GM12878 (cell line): ENCODE results near the gene NUDT3. TPM values are rescaled to one million over a fixed set of nuclear protein-coding genes. Genes with fewer than 3 reads are reported as not detected.
A peak's percentile ranks its signal among the peaks of the same experiment; 100 is the strongest.

Experiments used
- ATAC-seq: fragments of 200-7000 bp; cut with Tn5 transposase; 3 replicates; pipeline ENCODE4 v1.9.1; 2020; ENCODE audit warnings: mild to moderate bottlenecking, moderate library complexity
- BruUV-seq: library from RNA; stranded (reverse); fragments of 400-500 nt; replicated peaks from 2 replicates; lab custom pipeline; 2021; lab: Mats Ljungman, UMichigan
- CTCF ChIA-PET: fragments of 300-600 bp; sonication (Branson Sonifier 250); formaldehyde crosslinking; extraction: SDS; loops from one replicate; lab custom pipeline; 2021; ENCODE audit warnings: inconsistent platforms; lab: Yijun Ruan, JAX
- POLR2A ChIA-PET: fragments of 350-600 bp; formaldehyde crosslinking; extraction: SDS; loops from one replicate; lab custom pipeline; 2021; ENCODE audit warnings: inconsistent platforms; lab: Charles Lee
- RAD21 ChIA-PET: fragments of 300-600 bp; sonication (Branson Sonifier 250); formaldehyde crosslinking; loops from one replicate; lab custom pipeline; 2023; ENCODE audit warnings: antibody characterized with exemption; ENCODE audit not compliant: unreplicated experiment; lab: Charles Lee
- SMC1A ChIA-PET: fragments of 300-600 bp; sonication (Branson Sonifier 250); formaldehyde crosslinking; loops from one replicate; lab custom pipeline; 2023; ENCODE audit not compliant: unreplicated experiment, uncharacterized antibody; lab: Charles Lee
- DNase-seq: peaks from one replicate; pipeline ENCODE4 v3.0.0-alpha.2; 2011; ENCODE audit warnings: low read depth, low spot score
- FAIRE-seq: peaks from 3 replicates; lab custom pipeline; 2011; peaks lifted over from hg19 to GRCh38; lab: Jason Lieb, UNC
- H2AFZ ChIP-seq: 2 replicates; pipeline ENCODE4 v1.6.0; 2011; ENCODE audit warnings: low read depth, low read length, control low read depth; ENCODE audit not compliant: control insufficient read depth
- H3K27ac ChIP-seq: 2 replicates; pipeline ENCODE4 v1.5.1; 2011; ENCODE audit warnings: control low read depth; ENCODE audit not compliant: control insufficient read depth, insufficient read depth
- H3K27me3 ChIP-seq, 2 experiments: replicated peaks in 1 of 2; 2 replicates each; pipeline versions ENCODE4 v1.6.0 to v1.6.1; 2011; ENCODE audit warnings: low read length in 1 of 2; ENCODE audit not compliant: control insufficient read depth in 2 of 2, insufficient read depth in 2 of 2
- H3K36me3 ChIP-seq, 2 experiments: 2 replicates each; pipeline ENCODE4 v1.5.1; 2011; ENCODE audit warnings: low read length in 1 of 2; ENCODE audit not compliant: control insufficient read depth in 2 of 2, insufficient read depth in 2 of 2
- H3K4me1 ChIP-seq: 2 replicates; pipeline ENCODE4 v1.6.1; 2011; ENCODE audit warnings: mild to moderate bottlenecking, low read length, moderate library complexity, mixed read lengths; ENCODE audit not compliant: control insufficient read depth, insufficient read depth
- H3K4me2 ChIP-seq: 2 replicates; pipeline ENCODE4 v1.6.0; 2011; ENCODE audit warnings: control low read depth; ENCODE audit not compliant: control insufficient read depth, insufficient read depth
- H3K4me3 ChIP-seq: fragments of 200-600 bp; sonication (generic); 2 replicates; pipeline ENCODE4 v1.5.1; 2016
- H3K79me2 ChIP-seq: 2 replicates; pipeline ENCODE4 v1.6.0; 2011; ENCODE audit warnings: low read length; ENCODE audit not compliant: control insufficient read depth, insufficient read depth
- H3K9ac ChIP-seq: 2 replicates; pipeline ENCODE4 v1.8.0; 2011; ENCODE audit warnings: low read length, control low read depth, mixed read lengths; ENCODE audit not compliant: control insufficient read depth, insufficient read depth
- H3K9me3 ChIP-seq: replicated peaks from 3 replicates; pipeline ENCODE4 v1.5.1; 2011; ENCODE audit warnings: mild to moderate bottlenecking, low read length; ENCODE audit not compliant: control insufficient read depth, insufficient read depth
- H4K20me1 ChIP-seq: 2 replicates; pipeline ENCODE4 v1.6.0; 2011; ENCODE audit not compliant: control insufficient read depth, insufficient read depth
- RAD21 ChIP-seq: IDR thresholded peaks from 2 replicates; pipeline ENCODE4 v1.6.1; 2011; ENCODE audit warnings: mild to moderate bottlenecking, low read depth, low read length, moderate library complexity; ENCODE audit not compliant: insufficient read depth
- RUNX3 ChIP-seq: IDR thresholded peaks from 2 replicates; pipeline ENCODE4 v1.6.1; 2012; ENCODE audit warnings: low read length, inconsistent platforms
- WGBS: methylation state at CpG from one replicate; pipeline ENCODE4 v1.1.6; 2016; ENCODE audit warnings: low lambda C conversion rate; ENCODE audit not compliant: insufficient replicate concordance, insufficient coverage; ENCODE audit errors: missing lambda C conversion rate; 5-methylcytosine and 5-hydroxymethylcytosine counted together
- in situ Hi-C: fragments of 300-500 bp; cut with MboI; formaldehyde crosslinking; loops from 9 replicates; pipeline ENCODE4 v1.14.3; 2018; ENCODE audit warnings: mixed read lengths
- intact Hi-C: fragments of 100-400 bp; cut with micrococcal nuclease; formaldehyde crosslinking; loops from one replicate; pipeline ENCODE4 v1.14.2; 2022; ENCODE audit not compliant: unreplicated experiment
- polyA plus RNA-seq, 11 experiments: library from polyadenylated mRNA; depleted of rRNA in 4 of 11; unstranded in 6 of 11; stranded (reverse) in 5 of 11; fragments of >200 nt; fragmentation: Nextera tagmentation in 4 of 11; fragmentation: Illumina TruSeq in 1 of 11; extraction: Ambion mirVana in 4 of 11; extraction: Trizol in 1 of 11; gene quantifications; 1 replicate in 1 of 11; 2 replicates in 10 of 11; pipeline versions ENCODE4 v1.2.1 to v1.2.3, GENCODE V29; 2011 to 2016; ENCODE audit warnings: inconsistent platforms in 2 of 11, missing spikeins in 2 of 11, low read depth in 1 of 11
- total RNA-seq, 4 experiments: library from RNA; depleted of rRNA in 3 of 4; stranded (reverse); fragments of >200 nt in 3 of 4; fragmentation: Illumina TruSeq in 1 of 4; extraction: Trizol in 1 of 4; gene quantifications; 2 replicates each; pipeline versions ENCODE4 v1.2.1 to v1.2.3, GENCODE V29; 2013 to 2021
- TF ChIP-seq, protein P1 (sequence below): fragments of 450-650 bp; IDR thresholded peaks from 2 replicates; pipeline ENCODE4 v1.6.1; 2014; ENCODE audit warnings: mild to moderate bottlenecking
- TF ChIP-seq, protein P2 (sequence below): fragments of 450-650 bp; formaldehyde crosslinking; IDR thresholded peaks from 2 replicates; pipeline ENCODE4 v1.4.0; 2022; ENCODE audit warnings: mild to moderate bottlenecking, moderate library complexity
- TF ChIP-seq, protein P3 (sequence below), 3 experiments: IDR thresholded peaks in 2 of 3; conservative IDR thresholded peaks in 1 of 3; 2 replicates each; pipeline ENCODE4 v1.5.1; 2011; ENCODE audit warnings: low read depth in 3 of 3, low read length in 3 of 3, mild to moderate bottlenecking in 3 of 3, control low read depth in 2 of 3, moderate library complexity in 2 of 3, inconsistent platforms in 1 of 3, mixed read lengths in 1 of 3; ENCODE audit not compliant: control insufficient read depth in 2 of 3, insufficient read depth in 1 of 3; ENCODE audit errors: extremely low read depth in 1 of 3
- TF ChIP-seq, protein P4 (sequence below): fragments of 450-650 bp; IDR thresholded peaks from 2 replicates; pipeline ENCODE4 v1.6.1; 2017; ENCODE audit warnings: mild to moderate bottlenecking, moderate library complexity

Gene NUDT3
- total and polyA plus RNA-seq, 10 of the 15 experiments (the other 5 are each of a cell fraction or from before 2014, with no cell fraction given), result 2.4 to 32.3 (median 25.5) TPM

DNA sequence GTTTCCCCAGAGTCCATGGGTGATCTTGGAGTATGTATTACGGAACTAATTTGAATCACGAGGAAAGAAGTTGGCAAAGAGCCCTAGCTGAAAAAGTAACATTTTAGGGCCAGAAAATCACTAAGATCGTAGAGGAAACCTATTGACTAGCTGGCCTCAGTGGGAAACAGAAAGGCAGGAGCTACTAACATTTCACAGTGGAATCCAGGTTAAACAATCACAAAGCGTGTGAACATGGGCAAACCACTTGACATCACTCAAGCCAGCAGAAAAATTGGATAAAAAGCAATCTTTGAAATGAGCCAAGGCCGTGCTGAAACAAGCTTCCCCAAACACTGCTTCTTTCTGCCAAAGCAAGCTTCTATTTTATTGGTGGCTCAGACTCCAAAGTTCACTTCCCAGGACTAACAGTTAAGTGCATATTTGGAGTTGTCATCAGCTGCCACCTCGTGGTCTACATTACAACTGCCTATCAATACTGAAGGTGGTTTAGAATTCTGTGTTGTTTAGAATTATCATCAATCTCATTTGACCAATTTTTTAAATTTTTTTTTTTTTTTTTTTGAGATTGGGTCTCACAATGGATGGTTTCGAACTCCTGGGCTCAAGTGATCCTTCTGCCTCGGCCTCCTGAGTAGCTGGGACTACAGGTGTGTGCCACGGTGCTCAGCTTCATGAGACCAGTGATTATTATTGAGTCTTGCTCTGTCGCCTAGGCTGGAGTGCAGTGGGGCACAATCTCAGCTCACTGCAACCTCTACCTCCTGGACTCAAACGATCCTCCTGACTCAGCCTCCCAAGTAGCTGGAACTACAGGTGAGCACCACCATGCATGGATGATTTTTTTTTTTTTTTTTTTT, 22.8 kb upstream of the NUDT3 start:
- Histone ChIP-seq H3K9ac (no peak overlapping the region), H3K27me3 (no peaks in the 10 kb centered on the region), H3K4me1 (no peaks in the 10 kb centered on the region), H3K27ac (no peak overlapping the region), H3K36me3 (peaks cover 10 to 32% of the 10 kb centered on the region in 2 experiments), H3K9me3 (no peaks in the 10 kb centered on the region), H3K4me2 (no peak overlapping the region), H2AFZ (no peak overlapping the region), H4K20me1 (no peaks in the 10 kb centered on the region; the same call in 1 of the 2 replicates), H3K79me2 (no peaks in the 10 kb centered on the region), H3K4me3 (no peak overlapping the region)
- intact Hi-C loops (loop anchor here (1.0 to 2.0 kb wide), 3 partner anchors 166 to 250 kb away; partner anchors contain the start of gene SMIM29), in situ Hi-C loops (loop anchor here (5.0 kb wide), 1 partner anchor 173 kb away; no protein-coding TSS in a partner anchor)
- no peak for DNase-seq
- ChIA-PET RAD21 (interaction anchor here (0.6 to 4.7 kb wide), 28 partner anchors 9 to 253 kb away, joined by 3 to 148 read pairs (median 3); partner anchors contain the start of genes NUDT3, RPS10 and SMIM29), CTCF (interaction anchor here (0.6 to 5.1 kb wide), 46 partner anchors 10 to 986 kb away, joined by 3 to 180 read pairs (median 5); partner anchors contain the start of genes NUDT3, RPS10 and SMIM29), SMC1A (interaction anchor here (0.6 to 7.9 kb wide), 42 partner anchors 10 to 724 kb away, joined by 3 to 152 read pairs (median 4); partner anchors contain the start of genes HMGA1, RPS10 and SMIM29), POLR2A (interaction anchor here (0.6 to 3.5 kb wide), 6 partner anchors 10 to 196 kb away, joined by 3 to 41 read pairs (median 8); partner anchors contain the start of genes RPS10 and SMIM29)
- WGBS, result 72% methylated on average over 11 of the region's 11 CpGs
- no TSS peak for BruUV-seq
- ATAC-seq, result peak; percentile 85
- FAIRE-seq, result no peak
- TF ChIP-seq, protein P1, sequence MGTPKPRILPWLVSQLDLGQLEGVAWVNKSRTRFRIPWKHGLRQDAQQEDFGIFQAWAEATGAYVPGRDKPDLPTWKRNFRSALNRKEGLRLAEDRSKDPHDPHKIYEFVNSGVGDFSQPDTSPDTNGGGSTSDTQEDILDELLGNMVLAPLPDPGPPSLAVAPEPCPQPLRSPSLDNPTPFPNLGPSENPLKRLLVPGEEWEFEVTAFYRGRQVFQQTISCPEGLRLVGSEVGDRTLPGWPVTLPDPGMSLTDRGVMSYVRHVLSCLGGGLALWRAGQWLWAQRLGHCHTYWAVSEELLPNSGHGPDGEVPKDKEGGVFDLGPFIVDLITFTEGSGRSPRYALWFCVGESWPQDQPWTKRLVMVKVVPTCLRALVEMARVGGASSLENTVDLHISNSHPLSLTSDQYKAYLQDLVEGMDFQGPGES, result no peak
- TF ChIP-seq, protein P2, sequence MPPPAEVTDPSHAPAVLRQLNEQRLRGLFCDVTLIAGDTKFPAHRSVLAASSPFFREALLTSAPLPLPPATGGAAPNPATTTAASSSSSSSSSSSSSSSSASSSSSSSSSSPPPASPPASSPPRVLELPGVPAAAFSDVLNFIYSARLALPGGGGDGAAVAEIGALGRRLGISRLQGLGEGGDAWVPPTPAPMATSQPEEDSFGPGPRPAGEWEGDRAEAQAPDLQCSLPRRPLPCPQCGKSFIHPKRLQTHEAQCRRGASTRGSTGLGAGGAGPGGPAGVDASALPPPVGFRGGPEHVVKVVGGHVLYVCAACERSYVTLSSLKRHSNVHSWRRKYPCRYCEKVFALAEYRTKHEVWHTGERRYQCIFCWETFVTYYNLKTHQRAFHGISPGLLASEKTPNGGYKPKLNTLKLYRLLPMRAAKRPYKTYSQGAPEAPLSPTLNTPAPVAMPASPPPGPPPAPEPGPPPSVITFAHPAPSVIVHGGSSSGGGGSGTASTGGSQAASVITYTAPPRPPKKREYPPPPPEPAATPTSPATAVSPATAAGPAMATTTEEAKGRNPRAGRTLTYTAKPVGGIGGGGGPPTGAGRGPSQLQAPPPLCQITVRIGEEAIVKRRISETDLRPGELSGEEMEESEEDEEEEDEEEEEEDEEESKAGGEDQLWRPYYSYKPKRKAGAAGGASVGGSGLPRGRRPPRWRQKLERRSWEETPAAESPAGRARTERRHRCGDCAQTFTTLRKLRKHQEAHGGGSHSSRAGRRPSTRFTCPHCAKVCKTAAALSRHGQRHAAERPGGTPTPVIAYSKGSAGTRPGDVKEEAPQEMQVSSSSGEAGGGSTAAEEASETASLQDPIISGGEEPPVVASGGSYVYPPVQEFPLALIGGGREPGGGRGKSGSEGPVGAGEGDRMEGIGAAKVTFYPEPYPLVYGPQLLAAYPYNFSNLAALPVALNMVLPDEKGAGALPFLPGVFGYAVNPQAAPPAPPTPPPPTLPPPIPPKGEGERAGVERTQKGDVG (CRISPR knock-in tag), result no peak
- TF ChIP-seq RUNX3, result 0 out of 2 replicates have a peak, but pooled peaks have one; percentile 6
- TF ChIP-seq, protein P3, sequence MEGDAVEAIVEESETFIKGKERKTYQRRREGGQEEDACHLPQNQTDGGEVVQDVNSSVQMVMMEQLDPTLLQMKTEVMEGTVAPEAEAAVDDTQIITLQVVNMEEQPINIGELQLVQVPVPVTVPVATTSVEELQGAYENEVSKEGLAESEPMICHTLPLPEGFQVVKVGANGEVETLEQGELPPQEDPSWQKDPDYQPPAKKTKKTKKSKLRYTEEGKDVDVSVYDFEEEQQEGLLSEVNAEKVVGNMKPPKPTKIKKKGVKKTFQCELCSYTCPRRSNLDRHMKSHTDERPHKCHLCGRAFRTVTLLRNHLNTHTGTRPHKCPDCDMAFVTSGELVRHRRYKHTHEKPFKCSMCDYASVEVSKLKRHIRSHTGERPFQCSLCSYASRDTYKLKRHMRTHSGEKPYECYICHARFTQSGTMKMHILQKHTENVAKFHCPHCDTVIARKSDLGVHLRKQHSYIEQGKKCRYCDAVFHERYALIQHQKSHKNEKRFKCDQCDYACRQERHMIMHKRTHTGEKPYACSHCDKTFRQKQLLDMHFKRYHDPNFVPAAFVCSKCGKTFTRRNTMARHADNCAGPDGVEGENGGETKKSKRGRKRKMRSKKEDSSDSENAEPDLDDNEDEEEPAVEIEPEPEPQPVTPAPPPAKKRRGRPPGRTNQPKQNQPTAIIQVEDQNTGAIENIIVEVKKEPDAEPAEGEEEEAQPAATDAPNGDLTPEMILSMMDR (IDR thresholded peaks at IDR 0.05 in 2 of 3, conservative IDR thresholded peaks at IDR 0.05 in 1 of 3; ENCODE audit: control insufficient read depth in 2 of 3, extremely low read depth in 1 of 3, insufficient read depth in 1 of 3, low read depth in 3 of 3, low read length in 3 of 3), result peak; percentile 44 to 73 (median 65); a peak in 5 of 6 replicates
- peak; percentile 74 for TF ChIP-seq RAD21
- TF ChIP-seq, protein P4, sequence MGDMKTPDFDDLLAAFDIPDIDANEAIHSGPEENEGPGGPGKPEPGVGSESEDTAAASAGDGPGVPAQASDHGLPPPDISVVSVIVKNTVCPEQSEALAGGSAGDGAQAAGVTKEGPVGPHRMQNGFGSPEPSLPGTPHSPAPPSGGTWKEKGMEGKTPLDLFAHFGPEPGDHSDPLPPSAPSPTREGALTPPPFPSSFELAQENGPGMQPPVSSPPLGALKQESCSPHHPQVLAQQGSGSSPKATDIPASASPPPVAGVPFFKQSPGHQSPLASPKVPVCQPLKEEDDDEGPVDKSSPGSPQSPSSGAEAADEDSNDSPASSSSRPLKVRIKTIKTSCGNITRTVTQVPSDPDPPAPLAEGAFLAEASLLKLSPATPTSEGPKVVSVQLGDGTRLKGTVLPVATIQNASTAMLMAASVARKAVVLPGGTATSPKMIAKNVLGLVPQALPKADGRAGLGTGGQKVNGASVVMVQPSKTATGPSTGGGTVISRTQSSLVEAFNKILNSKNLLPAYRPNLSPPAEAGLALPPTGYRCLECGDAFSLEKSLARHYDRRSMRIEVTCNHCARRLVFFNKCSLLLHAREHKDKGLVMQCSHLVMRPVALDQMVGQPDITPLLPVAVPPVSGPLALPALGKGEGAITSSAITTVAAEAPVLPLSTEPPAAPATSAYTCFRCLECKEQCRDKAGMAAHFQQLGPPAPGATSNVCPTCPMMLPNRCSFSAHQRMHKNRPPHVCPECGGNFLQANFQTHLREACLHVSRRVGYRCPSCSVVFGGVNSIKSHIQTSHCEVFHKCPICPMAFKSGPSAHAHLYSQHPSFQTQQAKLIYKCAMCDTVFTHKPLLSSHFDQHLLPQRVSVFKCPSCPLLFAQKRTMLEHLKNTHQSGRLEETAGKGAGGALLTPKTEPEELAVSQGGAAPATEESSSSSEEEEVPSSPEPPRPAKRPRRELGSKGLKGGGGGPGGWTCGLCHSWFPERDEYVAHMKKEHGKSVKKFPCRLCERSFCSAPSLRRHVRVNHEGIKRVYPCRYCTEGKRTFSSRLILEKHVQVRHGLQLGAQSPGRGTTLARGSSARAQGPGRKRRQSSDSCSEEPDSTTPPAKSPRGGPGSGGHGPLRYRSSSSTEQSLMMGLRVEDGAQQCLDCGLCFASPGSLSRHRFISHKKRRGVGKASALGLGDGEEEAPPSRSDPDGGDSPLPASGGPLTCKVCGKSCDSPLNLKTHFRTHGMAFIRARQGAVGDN, result no peak
